Myocyte (in vitro differentiated cells): ENCODE data around the gene ACOT9. TPM values are rescaled to one million over a fixed set of nuclear protein-coding genes. Genes with fewer than 3 reads are reported as not detected.

Experiments used
- total RNA-seq: library from RNA; depleted of rRNA; stranded (reverse); fragments of >200 nt; gene quantifications from 2 replicates; pipeline ENCODE4 v1.2.3, GENCODE V29; 2014

Gene ACOT9
- total RNA-seq, 1 donor from 2014 or later = 77.2 TPM

Other genes starting within 250 kb of the ACOT9 start
- 93.4 and 103 TPM in 2 replicates for gene PRDX4, start 75.8 kb downstream of the ACOT9 start, total RNA-seq
- gene SAT1, start 39.9 kb upstream of the ACOT9 start, total RNA-seq = 43.6 and 50.6 TPM in 2 replicates
- gene APOO, start 164.7 kb upstream of the ACOT9 start, total RNA-seq = 19.6 and 25.6 TPM in 2 replicates
- 0.16 TPM in 1 of 2 replicates, not detected in the other for gene CXorf58, start 164.7 kb upstream of the ACOT9 start, total RNA-seq